Activated CD8-positive, alpha-beta memory T cell treated with anti-CD3 and anti-CD28 coated beads for 4 hours (primary cell): ENCODE measurements around the gene ACSF2.

Experiments
- DNase-seq, 2 donors: peaks; one replicate each; pipeline ENCODE4 v3.0.0-alpha.2; 2020; ENCODE audit warnings: low read depth in 2 of 2

Gene ACSF2

DNA sequence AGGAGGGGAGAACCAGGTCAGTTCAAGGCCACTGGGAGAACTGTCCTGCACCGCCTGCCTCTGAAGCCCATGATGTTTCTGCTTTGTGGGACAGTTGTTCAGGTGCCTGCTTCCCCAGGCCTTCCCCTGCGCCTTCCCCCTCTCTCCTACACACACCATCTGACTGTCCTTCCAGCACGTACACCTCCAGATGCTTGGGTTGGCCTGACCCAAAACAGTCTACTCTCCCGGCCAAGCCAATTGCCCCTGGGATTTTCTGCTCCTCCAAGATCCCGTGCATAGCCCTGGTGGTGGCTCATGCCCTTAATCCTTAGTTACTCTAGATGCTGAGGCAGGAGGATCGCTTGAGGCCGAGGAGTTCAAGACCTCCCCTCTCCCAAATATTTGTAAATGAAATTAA, 52.0 kb downstream of the ACSF2 start:
- no peak for DNase-seq

DNA sequence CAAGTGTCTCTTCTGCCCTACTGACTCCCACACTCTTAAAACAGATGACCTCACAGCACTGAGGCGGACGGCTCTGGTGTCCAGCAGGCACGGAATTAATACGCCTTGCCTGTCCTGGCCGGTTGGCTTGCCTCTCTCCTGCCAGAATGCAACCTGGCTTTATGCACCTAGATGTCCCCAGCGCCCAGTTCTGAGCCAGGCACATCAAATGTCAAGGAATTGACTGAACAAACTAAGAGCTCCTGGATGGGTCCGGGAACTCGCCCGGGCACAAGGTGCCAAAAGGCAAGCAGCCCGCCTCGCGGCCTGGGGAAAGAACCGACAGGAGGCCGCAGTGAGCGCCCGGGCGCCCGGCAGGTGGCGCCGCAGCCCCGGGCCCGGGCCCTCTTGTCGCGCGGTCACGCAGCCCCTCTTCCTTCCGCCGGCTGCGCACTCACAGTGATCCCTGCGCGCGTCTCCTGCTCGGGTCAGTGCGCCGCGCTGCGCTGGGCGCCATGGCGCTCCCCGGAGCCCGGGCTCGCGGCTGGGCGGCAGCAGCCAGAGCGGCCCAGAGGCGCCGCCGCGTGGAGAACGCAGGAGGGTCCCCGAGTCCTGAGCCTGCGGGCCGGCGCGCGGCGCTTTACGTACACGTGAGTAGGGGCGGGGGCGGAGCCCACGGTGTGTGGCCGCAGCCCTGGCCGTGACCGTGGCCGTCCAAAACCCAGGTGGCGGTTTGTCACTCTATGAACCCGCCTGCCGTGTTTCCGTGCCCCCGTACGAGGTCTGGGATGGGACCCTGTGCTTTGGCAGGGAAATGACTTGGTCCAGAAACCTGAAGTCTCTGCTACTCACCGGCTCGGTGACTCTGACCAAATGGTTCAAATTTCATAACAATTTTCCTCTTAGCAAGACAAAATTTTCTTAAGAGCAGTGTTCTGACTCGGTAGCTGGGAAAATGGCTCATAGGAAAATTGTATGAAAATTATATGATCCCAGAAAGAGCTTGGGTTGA, 52.7 kb downstream of the ACSF2 start, which contains the start of gene RSAD1:
Gene RSAD1, plus strand, starts transcription at position 470 of the 991 bp plus-strand sequence. Its CDS starts 25 bp downstream, at position 495.
- DNase-seq = peak; percentile 60 to 74

DNA sequence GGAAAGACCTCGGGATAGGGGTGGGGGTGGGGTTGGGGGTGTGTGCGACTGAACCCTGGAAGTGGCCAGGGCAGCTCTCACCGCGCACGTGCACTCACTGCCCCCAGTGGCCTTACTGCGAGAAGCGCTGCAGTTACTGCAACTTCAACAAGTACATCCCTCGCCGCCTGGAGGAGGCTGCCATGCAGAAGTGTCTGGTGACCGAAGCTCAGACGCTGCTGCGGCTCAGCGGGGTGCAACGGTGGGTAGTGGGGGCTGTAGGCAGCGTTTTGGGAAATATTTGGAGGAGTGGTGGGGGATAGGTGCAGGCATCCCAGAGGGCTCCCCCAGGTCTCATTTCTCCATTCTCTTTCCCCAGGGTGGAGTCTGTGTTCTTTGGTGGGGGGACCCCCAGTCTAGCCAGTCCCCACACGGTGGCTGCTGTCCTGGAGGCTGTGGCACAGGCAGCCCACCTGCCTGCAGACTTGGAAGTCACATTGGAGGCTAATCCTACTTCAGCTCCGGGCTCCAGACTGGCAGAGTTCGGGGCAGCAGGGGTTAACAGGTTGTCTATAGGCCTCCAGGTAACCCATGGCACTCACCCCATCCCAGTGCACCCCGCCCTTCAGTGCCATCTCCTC, 53.6 kb downstream of the ACSF2 start:
- DNase-seq = peak; percentile 24 to 52

DNA sequence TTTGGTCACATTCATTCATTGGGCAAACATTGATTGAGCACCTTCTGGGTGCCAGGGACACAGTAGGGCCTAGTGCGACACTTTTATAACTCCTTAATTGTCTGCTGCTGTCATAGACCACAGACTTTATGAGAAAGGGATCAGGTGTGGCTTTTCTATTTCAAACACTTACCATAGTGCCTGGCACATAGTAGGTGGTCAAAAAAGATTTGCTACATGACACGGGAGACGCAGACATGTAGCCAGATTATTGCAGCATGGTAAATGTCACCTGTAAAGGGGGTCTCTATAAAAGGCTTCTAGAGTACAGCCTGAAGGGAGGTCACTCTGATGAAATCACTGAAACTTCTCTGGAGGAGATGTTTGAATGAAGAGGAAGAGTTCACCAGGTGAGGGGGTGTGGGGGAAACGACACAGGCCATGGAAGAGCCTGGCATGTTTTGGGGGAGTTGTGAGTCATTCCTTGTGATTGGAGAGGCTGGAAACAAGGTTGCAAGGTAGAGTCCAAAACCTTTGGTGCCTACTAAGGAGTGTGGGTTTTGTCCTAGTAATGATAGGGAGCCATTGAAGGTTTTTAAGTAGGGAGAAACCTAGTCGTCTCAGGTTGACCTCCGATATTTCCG, 54.2 kb downstream of the ACSF2 start:
- no peak for DNase-seq

DNA sequence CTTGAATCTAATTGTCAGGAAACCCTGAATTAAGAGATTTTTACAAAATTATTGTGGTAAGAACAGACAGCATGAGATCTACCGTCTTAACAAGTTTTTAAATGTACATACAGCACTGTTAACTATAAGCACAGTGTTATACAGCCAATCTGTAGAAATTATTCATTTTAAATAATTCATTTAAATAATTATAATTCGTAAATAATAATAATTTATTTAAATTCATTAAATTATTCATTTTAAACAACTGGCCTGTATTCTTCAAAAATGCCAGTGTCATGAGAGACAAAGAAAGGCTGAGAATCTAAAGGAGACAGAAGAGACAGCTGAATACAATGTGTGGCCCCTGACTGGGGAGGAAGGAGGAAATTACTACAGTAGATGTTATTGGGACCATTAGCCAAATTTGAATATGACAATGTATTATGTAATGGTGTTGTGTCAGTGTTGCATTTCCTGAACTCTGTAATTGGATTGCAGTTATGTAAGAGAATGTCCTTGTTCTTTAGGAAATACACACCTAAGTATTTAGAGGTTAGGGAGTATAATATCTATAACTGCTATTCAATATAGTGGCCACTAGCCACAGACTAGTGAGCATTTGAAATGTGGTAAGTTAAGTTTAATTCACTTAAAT, 55.0 kb downstream of the ACSF2 start:
- no peak for DNase-seq

DNA sequence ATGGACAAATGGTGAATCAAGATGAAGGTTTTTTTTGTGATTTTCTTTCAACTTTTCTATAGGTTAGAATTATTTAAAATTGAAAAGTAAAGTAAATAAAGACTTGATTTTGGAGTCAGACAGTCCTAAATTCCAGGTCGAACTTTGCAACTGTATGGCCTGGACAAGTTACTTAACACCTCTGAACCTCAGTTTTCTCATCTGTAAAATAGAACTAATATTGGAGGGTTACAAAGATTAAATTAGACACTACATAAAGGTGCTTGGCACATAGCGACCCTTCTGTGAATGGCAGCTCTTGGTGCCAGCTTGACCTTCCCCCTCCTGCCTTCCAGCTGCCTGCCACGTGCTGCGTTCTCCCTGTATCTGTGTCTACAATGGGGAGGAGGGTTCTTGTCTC, 55.6 kb downstream of the ACSF2 start:
- no peak for DNase-seq

DNA sequence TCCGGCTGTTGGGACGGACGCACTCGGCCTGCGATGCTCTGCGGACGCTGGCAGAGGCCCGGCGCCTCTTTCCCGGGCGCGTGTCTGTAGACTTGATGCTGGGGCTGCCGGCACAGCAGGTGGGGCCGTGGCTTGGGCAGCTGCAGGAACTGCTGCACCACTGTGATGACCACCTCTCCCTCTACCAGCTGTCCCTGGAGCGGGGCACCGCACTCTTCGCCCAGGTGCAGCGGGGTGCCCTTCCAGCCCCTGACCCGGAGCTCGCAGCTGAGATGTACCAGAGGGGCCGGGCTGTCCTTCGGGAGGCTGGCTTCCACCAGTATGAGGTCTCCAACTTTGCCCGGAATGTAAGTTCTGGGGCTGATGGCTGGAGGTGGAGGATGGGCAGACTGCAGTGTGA, 56.1 kb downstream of the ACSF2 start:
- DNase-seq = no peak

DNA sequence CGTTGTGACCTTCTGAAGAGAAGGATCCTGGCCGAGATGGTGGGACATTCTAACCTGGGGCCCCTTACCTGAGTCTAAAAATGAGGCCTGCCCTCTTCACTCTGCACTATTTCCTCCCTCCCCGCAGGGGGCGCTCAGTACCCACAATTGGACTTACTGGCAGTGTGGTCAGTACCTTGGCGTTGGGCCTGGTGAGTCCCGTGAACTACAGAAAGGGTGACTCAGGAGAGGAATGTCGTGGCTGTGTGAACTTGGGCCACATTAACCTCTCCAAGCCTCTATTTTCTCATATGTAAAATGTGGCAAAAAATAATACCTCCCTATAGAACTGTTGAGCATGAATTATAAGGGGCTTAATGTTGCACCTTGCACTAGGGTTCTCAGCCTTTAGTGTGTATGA, 56.5 kb downstream of the ACSF2 start:
- DNase-seq = peak; percentile 33

DNA sequence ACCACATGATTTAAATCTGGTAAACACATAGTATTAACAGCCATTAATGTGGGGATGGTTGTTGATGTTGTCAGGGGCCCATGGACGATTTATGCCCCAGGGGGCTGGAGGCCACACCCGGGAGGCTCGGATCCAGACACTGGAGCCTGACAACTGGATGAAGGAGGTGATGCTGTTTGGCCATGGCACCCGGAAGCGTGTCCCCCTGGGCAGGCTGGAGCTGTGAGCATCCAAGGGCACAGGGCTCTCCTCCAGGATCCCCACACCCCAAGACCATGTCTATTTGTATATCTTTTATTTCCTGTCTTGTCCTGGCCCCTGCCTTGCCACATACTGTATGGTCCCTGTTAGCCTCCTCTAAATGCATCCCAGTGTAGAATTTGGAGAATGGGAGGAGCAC, 57.2 kb downstream of the ACSF2 start:
- DNase-seq = no peak

DNA sequence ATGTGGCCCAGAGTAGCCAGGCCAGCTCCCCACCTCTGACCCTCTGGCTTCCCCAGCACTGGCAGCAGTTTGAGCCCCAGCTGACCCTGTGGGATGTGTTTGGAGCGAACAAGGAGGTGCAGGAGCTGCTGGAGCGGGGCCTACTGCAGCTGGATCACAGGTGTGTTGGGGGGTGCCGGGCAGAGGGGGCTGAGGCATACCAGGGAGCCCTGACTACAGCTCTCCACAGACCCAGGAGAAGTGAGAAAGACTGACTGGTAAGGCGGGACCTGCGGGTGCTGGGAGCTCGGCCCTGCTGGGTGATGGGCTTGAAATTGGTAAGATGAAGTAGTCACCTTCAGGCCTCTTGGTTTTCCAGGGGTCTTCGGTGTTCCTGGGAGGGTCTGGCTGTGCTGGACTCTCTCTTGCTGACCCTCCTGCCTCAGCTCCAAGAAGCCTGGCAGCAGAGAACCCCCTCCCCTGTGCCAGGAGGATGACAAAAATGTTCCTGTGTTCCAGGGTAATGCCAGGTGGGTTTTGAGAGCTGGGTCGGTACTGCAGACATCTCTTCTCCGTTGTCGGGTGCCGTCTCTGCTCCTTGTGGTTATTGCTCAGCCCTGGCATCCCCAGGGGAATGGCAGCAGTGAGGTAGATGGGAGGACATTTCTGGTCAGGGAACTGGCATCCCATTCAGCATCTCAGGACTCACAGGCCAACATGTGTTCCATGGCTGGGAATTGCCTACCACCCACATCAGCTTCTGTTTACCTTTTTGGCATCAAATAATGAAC, 58.6 kb downstream of the ACSF2 start:
- no peak for DNase-seq

DNA sequence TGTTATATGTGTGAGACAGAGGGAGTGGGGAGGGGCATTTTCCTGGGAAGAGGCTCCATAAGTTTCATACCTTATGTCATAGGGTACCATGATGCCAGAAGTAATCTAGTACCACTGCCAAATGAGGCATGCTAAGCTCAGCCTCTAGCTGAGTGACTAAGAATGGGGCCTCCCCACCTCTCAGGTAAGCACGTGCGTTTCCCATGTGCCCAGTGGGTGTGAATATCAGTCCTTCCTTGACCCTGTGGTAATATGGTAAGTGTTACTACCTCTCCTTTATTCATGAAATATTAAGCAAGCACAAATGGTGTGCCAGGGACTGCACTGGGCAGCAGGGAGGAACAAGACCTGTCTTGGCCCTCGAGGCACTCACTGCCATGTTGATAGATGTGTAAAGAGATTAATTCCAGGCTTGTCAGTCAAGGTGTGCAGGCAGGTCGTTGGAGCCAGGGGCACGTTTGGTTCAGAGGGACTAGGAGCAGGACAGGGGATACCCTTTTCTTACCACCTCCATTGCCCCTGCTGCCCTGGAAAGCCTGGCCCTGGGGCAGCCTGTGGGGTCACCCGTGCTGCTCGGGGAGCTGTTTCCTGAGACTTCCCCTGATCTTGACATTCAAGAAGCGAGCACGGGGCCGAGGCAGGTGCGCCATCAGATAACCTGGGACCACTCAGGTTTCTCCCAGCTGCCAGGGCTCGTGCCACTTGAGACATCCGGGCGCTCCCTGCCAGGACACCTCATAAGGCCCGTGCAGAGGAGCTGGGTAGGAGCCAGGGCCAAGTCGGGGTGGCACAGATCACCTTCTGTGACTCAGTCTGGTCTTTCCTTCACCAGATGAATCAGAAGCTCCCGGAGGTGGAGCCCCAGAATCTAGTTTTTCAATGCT, 61.4 kb downstream of the ACSF2 start:
- no peak for DNase-seq

DNA sequence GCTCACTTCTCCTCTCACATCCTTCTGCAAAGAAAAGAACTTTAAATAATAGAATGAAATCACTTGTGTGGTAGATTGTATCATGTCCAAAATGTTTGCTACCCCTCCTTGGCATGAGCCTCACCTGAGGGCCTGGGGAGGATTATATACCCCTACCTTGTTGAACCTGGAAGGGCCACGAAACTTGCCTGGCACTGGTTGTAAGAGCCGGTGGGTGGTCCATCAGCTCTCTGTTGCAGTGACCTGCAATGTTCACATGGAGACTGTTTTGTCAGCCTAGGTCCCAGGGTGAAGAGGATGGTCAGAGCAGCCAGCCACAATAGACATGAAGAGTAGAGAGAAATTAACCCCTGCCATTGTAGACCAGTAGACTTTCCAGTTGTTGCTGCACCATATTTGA, 62.9 kb downstream of the ACSF2 start:
- no peak for DNase-seq

DNA sequence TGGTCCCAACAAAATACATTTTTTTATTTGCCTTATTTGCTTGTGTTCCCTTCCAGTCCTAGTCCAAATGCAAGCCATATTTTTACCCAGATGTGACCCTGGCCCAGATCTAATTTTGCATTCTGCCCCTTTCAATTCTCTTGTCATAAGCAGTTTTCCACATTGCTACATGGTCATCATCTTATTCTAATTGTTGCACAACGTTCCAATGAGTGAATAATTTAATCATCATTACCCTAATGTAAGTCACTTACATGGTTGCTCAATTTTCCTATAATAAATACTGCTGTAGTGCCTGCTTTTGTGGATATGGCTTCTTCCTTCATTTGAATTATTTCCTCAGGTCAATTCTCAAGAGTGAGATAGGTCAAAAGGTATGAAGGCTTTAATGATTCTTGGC, 65.5 kb downstream of the ACSF2 start:
- DNase-seq = no peak

DNA sequence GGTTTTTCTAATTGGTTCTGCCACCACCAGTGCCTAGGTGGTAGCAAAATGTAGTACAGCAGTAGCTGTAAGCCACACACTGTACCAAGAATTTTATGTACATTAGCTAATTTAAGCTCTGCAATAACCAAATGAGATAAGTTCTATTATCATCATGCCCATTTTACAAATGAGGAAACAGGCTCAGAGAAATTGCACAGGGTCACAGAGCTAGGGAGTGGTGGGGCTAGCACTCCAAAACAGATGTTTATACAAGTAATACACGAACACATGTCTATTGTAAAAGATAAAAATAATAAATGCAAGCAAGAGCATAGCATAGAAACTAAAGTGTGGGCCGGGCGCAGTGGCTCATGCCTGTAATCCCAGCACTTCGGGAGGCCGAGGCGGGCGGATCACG, 66.2 kb downstream of the ACSF2 start:
- DNase-seq = no peak

DNA sequence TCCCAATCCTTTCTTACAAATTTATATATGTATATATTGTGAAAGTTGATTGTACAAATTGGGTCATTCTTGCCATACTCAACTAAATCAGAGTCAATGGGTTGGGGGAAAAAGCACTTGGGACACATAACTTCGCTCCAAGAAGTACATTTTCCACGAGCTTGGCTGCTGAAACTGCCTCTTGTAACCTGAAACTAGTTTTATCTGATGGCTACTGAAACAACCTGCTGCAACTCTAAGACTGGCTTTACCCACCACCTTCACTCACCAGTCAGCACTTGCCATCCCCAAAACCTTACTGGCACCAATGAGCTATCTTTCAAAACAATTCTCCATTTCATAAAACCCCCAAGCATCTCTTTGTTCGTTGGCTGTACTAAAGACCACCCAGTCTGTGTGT, 67.7 kb downstream of the ACSF2 start:
- no peak for DNase-seq

DNA sequence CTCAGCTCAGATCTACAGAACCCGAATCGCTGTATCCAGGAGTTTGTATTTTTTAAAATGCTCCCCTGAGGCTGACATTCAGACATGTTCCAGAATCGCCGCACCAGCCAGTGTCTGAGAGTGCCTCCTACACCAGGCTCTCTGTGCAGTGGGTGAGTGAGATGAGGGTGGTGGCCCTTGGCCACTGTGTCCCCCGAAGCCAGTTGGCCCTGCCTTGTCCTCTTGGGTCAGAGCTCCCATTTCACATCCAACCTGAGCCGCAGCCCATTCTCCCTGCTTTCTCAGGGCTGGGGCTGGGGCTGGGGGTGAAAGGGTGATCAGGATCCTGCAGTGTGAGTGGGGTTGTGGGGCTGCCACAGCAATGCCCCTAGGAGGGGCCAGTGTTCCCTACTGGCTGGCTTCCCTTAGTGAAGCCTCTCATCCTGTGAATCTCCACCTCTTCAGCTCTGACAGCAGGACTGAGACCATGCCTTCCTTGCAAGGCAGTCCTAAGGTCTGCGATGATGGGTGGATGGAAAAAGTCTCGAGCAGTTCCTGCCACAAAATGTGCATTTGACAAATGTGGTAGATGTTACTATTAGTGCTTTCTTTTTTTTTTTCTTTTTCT, 69.3 kb downstream of the ACSF2 start:
- no peak for DNase-seq

DNA sequence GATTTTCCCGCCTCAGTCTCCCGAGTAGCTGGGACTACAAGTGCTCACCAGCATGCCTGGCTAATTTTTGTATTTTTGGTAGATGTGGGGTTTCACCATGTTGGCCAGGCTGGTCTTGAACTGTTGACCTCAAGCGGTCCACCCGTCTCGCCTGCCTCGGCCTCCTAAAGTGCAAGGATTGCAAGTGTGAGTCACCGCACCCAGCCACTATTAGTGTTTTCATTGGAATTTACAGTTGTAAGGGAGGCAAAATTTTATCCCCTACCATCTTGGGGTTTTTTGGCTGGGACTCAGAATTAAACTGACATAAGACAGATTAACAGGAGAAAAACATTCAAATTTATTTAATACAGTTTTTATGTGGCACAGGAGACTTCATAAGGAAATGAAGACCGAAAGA, 69.9 kb downstream of the ACSF2 start:
- no peak for DNase-seq

DNA sequence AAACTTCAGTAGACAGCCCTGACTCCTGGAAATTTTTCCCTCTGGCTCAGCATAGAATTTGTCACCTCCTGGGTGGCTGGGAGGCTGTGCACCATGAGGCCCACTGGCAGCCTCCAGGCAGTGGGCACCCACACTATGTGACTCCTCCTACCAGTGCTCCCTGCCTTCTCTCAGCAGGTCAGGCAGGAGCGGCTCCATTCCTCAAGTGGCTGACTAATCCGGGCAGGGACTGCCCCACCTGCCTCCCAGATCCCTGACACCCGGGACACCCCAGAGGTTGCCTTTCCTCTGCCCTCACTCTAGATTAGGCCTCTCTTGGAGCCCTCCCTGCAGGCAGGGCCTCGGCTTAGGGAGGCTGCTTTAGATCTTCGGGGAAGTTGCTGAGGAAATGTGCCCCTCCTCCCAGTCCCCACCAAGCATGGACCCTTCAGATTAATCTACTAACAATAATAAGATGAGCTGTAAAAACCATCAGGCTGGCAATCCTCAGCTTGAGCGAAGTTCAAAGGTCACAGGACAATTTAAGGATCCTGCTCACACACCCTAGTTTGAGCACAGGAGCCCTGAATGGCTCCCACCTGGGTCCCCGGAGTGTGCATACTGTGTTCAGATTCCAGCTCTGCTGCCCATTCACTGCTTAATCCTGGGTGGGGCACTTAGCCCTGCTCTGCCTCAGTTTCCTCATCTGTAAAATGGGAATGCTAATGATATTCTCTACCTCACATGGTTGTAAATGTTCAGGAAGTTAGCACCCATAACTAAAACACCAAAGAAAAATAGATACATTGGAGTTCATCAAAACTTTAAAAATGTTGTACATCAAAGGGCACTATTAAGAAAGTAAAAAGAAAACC, 72.2 kb downstream of the ACSF2 start:
- DNase-seq = no peak

DNA sequence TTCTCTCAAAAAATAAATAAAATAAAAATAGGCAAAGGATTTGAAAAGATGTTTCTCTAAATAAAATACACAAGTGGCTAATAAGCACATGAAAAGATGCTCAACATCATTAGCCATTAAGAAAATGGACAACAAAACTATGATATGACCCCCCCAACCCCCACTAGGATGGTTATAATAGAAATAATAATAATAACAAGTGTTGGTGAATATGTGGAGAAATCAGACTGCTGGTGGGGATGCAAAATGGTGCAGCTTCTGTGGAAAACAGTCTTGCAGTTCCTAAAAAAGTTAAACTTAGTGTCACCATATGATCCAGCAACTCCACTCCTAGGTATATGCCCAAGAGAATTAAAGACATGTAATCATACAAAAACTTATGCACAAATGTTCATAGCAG, 73.3 kb downstream of the ACSF2 start:
- no peak for DNase-seq
